HG03159 (cell line): ENCODE measurements around the gene SLC12A3.

Experiments used
- ATAC-seq: cut with Tn5 transposase; IDR thresholded peaks from one replicate; pipeline ENCODE4 v1.9.1; 2021; ENCODE audit warnings: mild to moderate bottlenecking, moderate library complexity; ENCODE audit not compliant: unreplicated experiment

SLC12A3 gene

DNA sequence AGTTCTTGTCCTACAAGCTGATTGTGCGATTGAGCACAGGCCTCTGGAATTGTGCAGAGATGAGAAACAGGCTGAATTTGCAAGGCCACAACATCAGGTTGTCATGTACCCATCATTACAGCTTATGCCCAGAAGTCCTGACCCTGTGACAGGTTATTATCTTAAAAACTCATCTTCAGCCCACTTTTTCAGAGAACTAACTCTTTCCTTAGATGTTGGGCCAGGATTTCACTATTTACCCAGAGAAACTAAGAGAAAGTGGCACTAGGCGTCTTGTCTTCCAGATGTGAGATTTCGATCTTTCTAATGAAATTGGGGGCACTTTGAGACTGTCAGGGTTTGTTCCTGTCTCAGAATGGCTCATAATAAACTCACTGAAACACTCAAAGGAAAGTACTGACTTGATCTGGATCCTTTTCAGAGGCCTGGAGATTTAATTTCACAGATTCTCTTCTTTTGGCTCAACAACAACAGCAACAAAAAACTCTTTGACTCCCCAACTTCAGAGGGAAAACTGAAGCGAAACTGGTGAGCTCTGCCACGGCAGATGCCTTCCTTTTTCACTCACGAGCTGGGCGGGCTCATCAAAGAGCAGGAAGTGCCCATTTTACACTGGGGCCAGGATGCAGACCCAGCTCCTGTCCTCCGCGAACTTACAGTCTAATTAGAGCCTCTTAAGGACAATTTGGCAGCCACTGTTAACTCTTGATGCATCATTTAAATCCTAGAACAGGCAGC is 17.7 kb upstream of the SLC12A3 start:
- no peak for ATAC-seq

DNA sequence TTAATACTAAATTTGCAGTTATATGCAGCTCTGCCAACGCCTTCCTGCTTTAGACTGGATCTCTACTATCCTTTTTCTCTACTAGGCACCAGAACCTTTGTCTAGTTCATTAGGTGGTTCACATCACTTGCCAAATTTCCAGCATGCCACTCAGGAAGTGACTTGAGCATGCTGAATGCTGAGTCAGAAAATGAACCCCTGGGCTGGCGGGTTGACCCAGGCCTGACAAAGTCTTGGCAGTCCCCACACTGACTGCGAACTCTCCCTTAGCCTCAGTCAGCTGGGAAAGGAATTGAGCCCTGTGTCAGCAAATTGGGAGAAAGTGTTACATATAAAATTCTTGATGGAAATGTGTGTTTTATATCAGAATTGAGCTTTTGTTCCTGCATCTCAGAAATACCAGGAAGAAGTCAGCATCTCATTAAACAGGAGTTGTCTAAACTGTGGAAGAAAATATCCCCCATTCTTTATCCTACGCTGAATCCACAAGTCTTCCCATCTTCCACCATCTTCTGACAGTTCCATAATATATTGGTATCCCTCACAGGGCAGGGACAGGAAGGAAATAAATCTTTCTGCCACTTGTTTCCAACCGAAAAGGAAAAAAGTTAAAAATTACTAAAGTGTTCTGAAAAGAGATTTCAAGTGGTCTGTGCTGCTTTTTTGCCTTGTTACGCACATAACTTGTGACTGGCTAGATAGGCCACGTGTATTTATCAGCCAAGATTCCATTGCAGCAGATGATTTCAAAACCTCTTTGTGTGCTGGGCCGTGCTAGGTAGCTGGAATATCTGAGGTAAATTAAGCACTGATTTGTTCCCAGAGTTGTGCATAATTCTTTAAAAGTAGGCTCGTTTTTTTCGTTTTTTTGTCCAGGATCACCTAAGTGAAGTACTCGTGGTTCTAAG is 16.7 kb upstream of the SLC12A3 start:
- no peak for ATAC-seq

DNA sequence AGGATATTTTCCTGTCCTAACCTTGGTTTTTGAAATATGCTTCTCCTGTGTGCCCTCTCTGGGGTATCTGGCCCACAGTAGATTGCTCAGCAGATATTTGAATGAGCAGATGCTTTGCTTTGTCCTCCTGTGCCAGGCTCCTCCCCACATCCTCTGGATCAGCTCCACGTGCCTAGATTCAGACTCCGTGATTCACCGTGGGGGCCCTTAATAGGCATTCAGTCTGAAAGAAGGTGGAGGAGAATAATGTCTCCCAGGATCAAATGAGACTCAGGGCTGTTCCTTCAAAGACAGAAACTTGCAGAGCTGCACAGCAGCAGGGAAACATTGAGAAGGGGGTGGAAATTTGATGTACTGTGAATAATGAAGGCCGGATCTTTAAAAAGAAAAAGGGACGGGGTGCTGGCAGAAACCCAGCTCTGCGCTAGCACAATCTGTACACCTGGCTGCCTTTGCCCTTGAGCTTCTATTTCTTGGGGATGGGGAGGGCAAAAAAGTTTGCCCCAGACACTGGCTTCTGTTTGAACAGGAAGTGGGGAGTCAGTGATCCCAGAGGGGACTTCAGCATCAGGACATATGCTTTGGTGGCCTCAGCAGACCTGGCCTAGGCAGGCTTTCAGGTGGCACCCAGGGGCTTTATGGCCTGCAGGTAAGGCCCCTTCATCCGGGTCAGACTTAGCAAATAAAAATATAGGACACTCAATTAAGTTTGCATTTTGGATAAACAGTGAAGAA is 15.9 kb upstream of the SLC12A3 start:
- ATAC-seq, result no peak

DNA sequence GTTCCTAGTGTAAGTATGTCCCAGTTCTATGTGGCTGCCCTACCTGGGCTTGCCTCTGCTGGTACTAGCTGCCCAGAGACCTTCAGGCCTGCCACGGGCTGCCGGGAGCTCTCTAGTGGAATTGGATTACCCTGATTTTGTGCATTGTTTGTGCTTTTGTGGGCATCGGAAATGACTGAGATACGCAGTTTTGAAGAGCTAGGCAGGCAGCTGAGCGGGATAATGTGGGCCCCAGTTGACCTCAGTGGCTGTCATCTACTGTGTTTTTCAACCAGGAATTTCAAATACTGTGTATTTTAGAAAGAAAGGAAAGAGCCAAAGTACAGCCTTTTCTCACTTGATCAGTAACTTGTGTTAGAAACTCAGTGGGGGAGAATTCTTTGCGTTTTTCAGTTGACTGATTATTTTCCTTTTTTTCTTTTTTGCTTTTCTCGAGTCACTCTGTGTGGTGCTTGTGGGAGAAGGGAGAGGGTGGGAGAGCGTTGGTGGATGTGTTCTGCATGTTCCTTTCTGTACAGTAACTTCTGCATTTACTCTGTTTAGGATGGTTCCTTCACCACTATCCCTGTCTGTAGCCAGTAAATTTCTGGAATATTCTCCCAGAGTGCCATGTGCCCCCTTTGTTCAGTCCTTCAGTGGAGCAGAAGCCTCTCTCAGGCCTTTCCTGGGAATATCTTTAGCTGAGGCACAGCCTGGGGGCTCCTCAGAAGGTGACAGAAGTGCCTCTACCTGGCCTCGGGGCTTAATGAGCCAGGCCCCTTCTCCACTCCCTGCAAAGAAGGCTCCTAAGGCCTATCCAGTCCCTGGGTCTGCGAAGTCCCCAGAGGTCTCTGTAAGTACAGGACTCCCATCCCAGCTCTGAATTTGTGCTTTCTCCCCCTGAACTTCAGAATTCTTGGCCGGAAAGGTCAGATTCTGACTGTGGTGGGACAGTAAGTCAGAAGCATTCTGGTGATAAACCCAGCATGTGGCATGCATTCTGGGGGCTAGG is 15.0 kb upstream of the SLC12A3 start:
- ATAC-seq, result no peak

DNA sequence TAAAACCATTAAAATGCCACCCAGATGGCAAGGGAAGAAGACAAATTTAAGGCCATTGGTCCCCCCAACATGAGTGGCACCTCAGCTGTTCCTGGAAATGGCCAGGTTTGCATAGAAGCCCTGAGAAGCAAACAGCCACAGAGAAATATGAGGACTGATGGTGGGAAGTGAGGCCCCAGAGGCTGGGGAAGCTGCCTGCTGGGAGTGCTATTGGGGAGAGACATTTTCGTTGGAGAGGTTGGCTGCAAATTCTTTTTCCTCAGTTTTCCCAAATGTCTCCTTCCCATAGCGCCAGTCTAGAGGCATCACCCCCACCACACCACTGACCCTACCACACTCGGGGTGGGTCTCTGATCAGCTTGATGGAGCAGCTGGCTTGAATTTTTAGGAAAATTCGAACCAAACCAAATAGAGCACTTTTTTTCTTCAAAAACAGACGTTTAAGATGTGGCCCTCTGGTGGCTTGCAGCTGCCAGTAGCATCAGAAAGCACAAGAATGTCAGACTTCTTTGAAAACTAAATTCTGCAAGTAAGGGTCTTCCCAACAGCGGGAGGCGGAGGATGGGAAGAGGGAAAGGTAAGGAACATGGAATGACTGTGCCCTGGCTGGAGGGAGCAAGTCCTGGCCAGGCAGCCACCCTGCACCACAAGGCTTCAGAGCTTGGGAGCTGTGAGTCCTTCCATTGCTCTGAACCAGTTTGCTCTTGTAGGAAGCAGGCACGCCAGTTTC is 13.2 kb upstream of the SLC12A3 start:
- no peak for ATAC-seq

DNA sequence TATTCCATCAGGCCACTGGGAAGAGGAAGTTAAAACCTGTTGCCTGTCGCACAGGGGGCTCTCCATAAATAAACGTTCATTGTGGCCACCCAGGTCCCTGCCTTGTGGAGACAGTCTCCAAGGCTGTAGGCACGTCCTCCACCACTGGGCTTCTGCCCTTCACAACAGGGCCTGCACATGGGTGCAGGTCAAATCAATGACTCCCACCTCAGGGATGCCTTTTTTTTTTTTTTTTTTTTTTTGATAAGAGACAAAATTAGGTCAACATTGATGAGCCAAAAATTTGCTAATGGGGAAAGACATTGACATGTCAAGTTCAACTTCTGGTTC is 12.6 kb upstream of the SLC12A3 start:
- ATAC-seq, result no peak

DNA sequence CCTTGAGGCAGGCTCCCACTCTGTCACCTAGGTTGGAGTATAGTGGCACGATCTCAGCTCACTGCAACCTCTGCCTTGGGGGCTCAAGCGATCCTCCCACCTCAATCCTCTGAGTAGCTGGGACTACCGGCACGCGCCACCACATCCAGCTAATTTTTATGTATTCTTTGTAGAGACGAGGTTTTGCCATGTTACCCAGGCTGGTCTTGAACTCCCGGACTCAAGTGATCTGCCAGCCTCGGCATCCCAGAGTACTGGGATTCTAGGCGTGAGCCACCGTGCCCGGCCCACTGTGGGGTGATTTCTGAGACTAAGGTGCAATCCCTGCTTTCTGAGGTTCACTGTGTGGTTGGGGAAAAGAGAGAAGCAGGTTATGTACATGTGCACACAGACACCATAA is 12.0 kb upstream of the SLC12A3 start:
- ATAC-seq, result no peak

DNA sequence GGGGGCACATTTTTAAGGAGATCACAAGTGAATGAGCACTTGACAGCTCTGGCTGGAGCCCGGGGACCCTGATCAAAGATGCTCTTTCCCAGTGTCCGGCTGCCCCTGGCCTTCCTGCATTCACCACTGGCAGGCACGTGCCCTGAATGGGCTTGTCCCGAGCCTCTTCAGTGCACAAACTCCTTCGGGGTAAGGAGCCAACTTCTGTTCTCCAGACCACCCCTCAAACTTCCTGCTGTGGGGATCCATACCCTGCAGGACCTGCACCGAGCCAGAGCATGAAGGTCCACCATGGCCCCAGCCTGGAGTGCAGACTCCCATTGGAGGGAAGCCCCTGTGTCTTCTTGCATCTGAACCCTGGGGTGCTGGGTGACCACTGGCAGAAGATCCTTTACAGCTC is 9.8 kb upstream of the SLC12A3 start:
- no peak for ATAC-seq

DNA sequence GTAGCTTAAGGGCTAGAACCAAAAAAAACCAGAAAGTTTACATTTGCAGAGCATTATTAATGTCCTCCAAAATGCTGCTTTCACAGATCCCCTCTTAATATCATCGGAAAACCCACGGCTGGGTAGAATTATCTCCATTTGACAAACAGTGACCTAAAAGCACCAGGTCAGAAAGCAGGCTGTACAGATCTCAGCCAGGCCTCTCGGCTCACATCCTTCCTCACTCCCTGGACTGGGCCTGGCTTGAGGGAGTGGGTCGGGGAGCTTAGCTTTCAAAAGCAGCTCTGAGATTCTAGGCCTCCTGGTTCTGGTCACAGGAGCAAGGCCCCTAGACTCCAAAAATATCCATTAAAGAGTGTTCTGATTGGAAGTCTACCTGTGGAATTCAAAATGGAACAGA is 9.1 kb upstream of the SLC12A3 start:
- no peak for ATAC-seq

DNA sequence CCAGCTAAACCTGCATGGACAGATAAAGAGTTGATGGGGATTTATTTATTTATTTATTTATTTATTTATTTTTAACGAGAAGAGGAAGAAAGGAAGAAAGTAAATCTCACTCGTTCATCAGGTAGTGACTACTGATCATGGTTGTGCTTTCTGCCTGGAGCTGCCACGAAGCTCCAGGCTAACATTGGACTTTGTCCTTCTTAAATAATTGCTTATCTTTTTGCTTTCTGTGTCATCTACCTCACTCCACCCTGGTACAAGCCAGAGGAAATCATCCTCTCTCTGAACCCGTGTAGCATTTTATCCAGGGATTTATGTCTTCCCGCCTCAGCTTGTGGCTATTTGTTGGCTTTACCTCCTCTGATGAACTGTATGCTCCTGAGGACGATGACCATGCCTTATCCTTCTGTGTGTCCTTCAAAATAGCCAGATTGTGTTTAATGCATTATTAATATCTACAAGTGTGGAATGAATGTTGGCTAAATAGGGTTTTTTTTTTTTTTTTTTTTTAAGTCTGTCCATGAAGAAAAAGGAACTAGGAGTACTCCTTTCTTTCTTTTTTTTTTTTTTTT is 8.0 kb upstream of the SLC12A3 start:
- ATAC-seq, result no peak

DNA sequence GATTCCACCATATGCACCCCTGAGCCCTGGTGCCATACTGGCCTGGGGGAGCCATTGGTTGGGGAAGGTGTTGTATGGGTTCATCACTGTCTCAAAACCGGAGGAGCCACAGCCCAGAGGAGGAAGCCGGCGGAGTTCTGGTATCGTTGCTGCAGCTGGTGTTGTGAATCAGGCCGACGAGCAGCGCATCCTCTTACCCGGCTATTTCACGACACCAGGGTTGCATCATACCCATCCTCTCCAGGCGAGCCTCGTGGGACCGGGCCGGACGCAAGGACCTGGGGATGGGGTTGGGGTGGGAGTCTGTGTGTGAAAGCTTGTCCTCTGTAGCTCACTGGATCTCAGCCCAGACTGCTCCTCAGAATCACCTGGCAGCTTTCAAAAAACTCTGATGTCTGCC is 6.6 kb upstream of the SLC12A3 start:
- ATAC-seq, result no peak

DNA sequence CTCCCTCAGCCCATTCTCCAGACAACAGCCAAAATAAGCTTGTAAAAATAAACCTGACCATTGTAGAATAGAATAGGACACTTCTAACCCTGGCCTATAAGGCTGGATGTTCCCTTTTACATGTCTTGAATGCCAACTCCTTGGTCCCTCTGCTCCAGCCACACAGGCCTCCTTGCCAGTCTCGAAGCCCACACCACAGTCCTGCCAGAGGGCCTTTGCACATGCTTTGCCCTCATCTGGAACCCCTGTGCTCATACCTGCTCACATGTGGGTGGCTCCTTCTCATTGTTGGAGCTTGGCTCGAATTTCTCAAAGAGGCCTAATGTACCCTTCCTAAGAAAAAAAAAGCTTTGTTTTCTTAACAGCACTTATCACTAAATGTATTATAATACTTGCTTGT is 5.4 kb upstream of the SLC12A3 start:
- no peak for ATAC-seq

DNA sequence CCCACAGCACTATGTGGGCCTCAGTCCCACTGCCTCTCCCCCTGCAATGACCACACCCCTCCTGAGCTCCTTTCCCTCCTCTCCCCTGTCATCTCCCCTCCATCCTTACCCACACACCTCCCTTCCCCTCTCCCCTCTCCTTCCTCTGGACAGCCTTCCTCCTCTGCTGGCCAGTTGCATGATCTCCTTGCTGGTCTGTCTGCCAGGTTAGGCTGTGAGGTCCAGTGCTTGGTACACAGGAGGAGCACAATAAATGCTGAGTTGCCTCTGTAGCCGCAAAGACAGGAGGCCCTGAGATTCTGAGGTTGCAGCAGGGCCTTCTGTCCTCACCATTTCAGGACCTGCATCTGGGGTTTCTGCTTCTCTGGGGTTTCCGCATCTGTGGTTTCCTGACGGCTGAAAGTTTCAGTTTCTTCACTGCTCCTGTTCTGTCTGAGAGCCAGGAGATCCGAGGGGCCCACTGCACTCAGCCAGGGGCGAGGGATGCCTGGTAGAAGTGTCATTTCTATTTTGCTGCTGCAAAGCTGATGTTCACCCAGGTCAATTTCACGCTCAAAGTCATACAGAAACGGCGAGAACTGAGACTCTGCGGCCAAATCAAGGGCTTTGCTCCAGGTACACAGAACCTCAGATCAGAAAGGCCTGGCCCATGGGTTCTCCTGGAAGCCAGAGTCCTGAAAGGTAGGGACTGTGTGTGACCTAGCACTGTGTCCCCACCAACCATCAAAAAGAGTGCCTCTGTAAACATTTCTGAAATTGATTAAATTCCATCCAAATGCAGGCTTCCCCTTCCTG is 4.6 kb upstream of the SLC12A3 start:
- ATAC-seq, result no peak

DNA sequence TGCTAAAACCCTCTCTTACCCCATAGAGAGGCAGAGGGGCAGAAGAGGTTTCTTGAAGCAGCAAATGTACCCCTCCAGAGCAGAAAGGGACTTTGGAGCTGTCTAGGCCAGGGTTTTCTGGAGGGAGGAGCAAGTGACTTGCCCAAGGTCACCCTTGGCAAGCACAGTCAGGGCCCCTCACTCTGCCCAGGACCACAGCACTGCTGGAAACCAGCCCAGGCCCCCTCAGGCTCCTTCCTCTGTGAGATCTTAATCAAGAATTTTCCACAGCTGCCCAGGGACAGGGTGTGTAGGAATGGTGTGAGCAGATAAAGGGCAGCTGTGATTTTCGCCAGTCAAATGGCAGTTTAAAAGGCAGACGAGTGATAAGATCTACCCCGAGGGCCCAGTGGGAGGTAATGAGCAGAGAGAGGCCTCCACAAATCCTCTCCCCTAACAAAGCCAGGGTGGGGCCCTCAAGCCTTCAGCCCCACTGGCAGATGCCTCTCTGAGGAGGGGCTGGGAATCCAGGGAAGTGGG is 3.9 kb upstream of the SLC12A3 start:
- ATAC-seq, result no peak

DNA sequence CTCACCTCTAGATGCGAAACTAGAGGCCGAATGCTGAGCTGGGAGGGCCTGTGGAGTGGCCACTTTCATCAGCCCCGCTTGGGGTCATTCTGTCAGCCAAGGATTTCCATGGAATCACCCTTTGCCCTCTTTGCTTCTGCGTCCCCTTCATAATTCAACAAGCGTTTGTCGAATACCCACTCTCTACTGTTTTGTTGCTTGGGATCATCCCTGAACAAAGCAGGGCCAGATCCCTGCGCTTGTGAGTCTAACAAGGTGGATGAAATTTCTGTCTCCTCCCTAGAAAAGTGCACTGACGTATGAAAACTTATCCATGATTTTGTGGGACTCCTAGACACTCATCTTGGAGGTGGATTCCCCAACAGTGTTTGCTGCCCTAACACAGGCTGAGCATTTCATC is 3.3 kb upstream of the SLC12A3 start:
- ATAC-seq, result no peak

DNA sequence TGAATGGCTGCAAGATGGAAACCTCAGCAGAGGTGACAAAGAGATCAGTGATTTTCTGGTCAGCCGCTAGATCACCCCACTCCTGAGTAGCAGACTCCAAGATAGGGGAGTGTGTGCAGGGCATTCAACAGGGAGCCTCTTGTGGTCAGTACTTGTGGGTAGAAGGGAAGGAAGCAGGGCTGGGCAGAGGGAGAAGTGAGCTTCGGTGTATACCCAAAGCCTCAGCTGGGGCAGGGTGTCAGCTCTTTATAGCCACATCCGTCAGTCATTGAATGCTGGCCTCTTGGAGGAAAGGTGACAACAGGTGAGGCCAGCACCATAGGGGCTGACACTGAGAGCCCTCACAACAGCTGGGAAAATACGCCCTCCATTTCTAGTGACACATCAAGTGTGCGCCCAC is 2.2 kb upstream of the SLC12A3 start:
- ATAC-seq, result no peak

DNA sequence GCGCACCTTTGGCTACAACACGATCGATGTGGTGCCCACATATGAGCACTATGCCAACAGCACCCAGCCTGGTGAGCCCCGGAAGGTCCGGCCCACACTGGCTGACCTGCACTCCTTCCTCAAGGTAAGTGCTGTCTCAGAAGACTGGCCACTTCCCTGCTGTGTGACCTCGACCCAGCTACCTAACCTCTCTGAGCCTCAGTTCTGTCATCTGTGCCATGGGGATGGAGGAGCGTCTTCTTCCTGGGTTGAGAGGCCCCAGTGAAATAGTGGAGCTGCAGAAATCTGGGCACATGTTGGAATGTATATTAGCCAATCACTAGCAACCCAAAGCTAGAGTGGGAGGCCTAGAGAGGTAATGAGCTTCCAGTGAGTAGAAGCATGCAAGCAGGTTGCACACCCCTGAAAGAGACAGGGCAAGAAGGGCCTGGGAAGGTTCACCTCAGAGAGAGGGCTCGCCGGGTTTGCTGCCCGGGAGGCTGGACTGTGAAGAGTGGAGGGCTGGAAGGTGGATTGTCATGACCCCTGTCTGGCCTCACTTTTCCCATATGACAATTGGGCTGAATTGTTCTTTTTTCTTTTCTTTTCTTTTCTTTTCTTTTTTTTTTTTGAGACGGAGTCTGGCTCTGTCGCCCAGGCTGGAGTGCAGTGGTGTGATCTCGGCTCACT is 521 bp downstream of the SLC12A3 start:
- no peak for ATAC-seq
